Activated gamma-delta T cell (primary cell): Measurements from ENCODE around the gene UBN2.

Experiments
- DNase-seq: peaks from one replicate; lab custom pipeline; 2025; lab: John Stamatoyannopoulos, UW

UBN2 gene

GRCh38 chr7:139231513-139232376 is 708 bp downstream of the UBN2 start:
- DNase-seq, result peak; percentile 36

- no peak for DNase-seq
Measured at GRCh38 chr7:139232377-139232717, 1.3 kb downstream of the UBN2 start.

- no peak for DNase-seq
Measured at GRCh38 chr7:139232904-139233303, 1.9 kb downstream of the UBN2 start.

- no peak for DNase-seq
Measured at GRCh38 chr7:139241258-139241657, 10.2 kb downstream of the UBN2 start.

- DNase-seq, result no peak
Measured at GRCh38 chr7:139242741-139243281, 11.8 kb downstream of the UBN2 start.

- DNase-seq, result no peak
Measured at GRCh38 chr7:139245401-139245800, 14.4 kb downstream of the UBN2 start.

- DNase-seq, result no peak
Measured at GRCh38 chr7:139246494-139246893, 15.5 kb downstream of the UBN2 start.

- DNase-seq, result no peak
Measured at GRCh38 chr7:139246905-139247304, 15.9 kb downstream of the UBN2 start.

- DNase-seq, result no peak
Measured at GRCh38 chr7:139249179-139249810, 18.3 kb downstream of the UBN2 start.

- no peak for DNase-seq
Measured at GRCh38 chr7:139252451-139252850, 21.4 kb downstream of the UBN2 start.

GRCh38 chr7:139254281-139254680 is 23.2 kb downstream of the UBN2 start:
- no peak for DNase-seq

GRCh38 chr7:139254728-139255127 is 23.7 kb downstream of the UBN2 start:
- no peak for DNase-seq

- DNase-seq, result no peak
Measured at GRCh38 chr7:139255290-139255689, 24.3 kb downstream of the UBN2 start.

- no peak for DNase-seq
Measured at GRCh38 chr7:139259142-139259541, 28.1 kb downstream of the UBN2 start.

GRCh38 chr7:139264220-139264619 is 33.2 kb downstream of the UBN2 start:
- no peak for DNase-seq

- no peak for DNase-seq
Measured at GRCh38 chr7:139265673-139266072, 34.6 kb downstream of the UBN2 start.

GRCh38 chr7:139271718-139272628 is 40.9 kb downstream of the UBN2 start:
- no peak for DNase-seq

- no peak for DNase-seq
Measured at GRCh38 chr7:139284252-139284896, 53.3 kb downstream of the UBN2 start.

- DNase-seq, result no peak
Measured at GRCh38 chr7:139286144-139286543, 55.1 kb downstream of the UBN2 start.

GRCh38 chr7:139292821-139293220 is 61.8 kb downstream of the UBN2 start:
- DNase-seq, result no peak

GRCh38 chr7:139293534-139293933 is 62.5 kb downstream of the UBN2 start:
- DNase-seq, result no peak

- no peak for DNase-seq
Measured at GRCh38 chr7:139294241-139294640, 63.2 kb downstream of the UBN2 start.
